HepG2 (cell line): ENCODE measurements around the gene ACSM5. TPM values are rescaled to one million over a fixed set of nuclear protein-coding genes. Genes with fewer than 3 reads are reported as not detected.

Experiments
- ARID5B ChIP-seq: IDR thresholded peaks from 2 replicates; pipeline ENCODE4 v1.4.0; 2020; ENCODE audit warnings: mild to moderate bottlenecking, missing genetic modification reagents
- HDAC6 ChIP-seq: fragments of 200-600 bp; sonication (generic); IDR thresholded peaks from 2 replicates; pipeline ENCODE4 v1.7.0; 2017; ENCODE audit warnings: mild to moderate bottlenecking, antibody characterized with exemption, low read length, low read depth
- ISL2 ChIP-seq: sonication (generic); formaldehyde crosslinking; IDR thresholded peaks from 2 replicates; pipeline ENCODE4 v1.5.0; 2020; ENCODE audit warnings: missing genetic modification reagents
- KDM5A ChIP-seq: fragments of 200-600 bp; sonication (generic); IDR thresholded peaks from 2 replicates; pipeline ENCODE4 v1.7.0; 2018; ENCODE audit warnings: antibody characterized with exemption, mild to moderate bottlenecking, low read length, borderline replicate concordance
- MXD1 ChIP-seq: sonication (generic); formaldehyde crosslinking; IDR thresholded peaks from 2 replicates; pipeline ENCODE4 v1.4.0; 2020; ENCODE audit warnings: mild to moderate bottlenecking, missing genetic modification reagents
- NCOR1 ChIP-seq: fragments of 200-600 bp; sonication (generic); IDR thresholded peaks from 2 replicates; pipeline ENCODE4 v1.7.0; 2017; ENCODE audit warnings: antibody characterized with exemption, low read length, borderline replicate concordance
- RBM39 ChIP-seq: fragments of 200-400 bp; formaldehyde crosslinking; IDR thresholded peaks from one replicate; pipeline ENCODE4 v1.6.1; 2018; ENCODE audit warnings: antibody characterized with exemption, mild to moderate bottlenecking, low read depth, low read length; ENCODE audit not compliant: poor library complexity, severe bottlenecking
- SAP130 ChIP-seq: IDR thresholded peaks from 2 replicates; pipeline ENCODE4 v1.6.1; 2016; ENCODE audit warnings: low read depth
- SRSF1 ChIP-seq: fragments of 200-400 bp; formaldehyde crosslinking; optimal IDR thresholded peaks from 2 replicates; pipeline ENCODE3; 2017; ENCODE audit warnings: mild to moderate bottlenecking, low read depth, low read length, moderate library complexity
- STAT5B ChIP-seq: sonication (generic); formaldehyde crosslinking; IDR thresholded peaks from 2 replicates; pipeline ENCODE4 v1.4.0; 2020; ENCODE audit warnings: missing genetic modification reagents
- TCF12 ChIP-seq, 2 experiments: fragments of 450-650 bp in 1 of 2; sonication (generic) in 1 of 2; formaldehyde crosslinking in 1 of 2; IDR thresholded peaks; 2 replicates each; pipeline versions ENCODE4 v1.6.1 to v1.8.0; 2017 to 2022; ENCODE audit warnings: antibody characterized with exemption in 1 of 2, mild to moderate bottlenecking in 1 of 2, missing genetic modification reagents in 1 of 2, moderate library complexity in 1 of 2
- ZMYM2 ChIP-seq: sonication (generic); formaldehyde crosslinking; IDR thresholded peaks from 2 replicates; pipeline ENCODE4 v1.8.0; 2022; ENCODE audit warnings: mild to moderate bottlenecking, missing genetic modification reagents
- ZNF274 ChIP-seq: sonication (generic); formaldehyde crosslinking; IDR thresholded peaks from 2 replicates; pipeline ENCODE4 v1.5.1; 2020; ENCODE audit warnings: mild to moderate bottlenecking, missing genetic modification reagents
- ZNF414 ChIP-seq: sonication (generic); formaldehyde crosslinking; IDR thresholded peaks from 2 replicates; pipeline ENCODE4 v1.5.0; 2020; ENCODE audit warnings: missing genetic modification reagents
- ZNF431 ChIP-seq: sonication (generic); formaldehyde crosslinking; IDR thresholded peaks from 2 replicates; pipeline ENCODE4 v1.9.0; 2022; ENCODE audit warnings: missing genetic modification reagents, low read depth, mild to moderate bottlenecking, borderline replicate concordance
- ZNF546 ChIP-seq: sonication (generic); formaldehyde crosslinking; conservative IDR thresholded peaks from 2 replicates; pipeline ENCODE4 v1.8.1; 2023; ENCODE audit warnings: mild to moderate bottlenecking, missing genetic modification reagents
- ZNF567 ChIP-seq: sonication (generic); formaldehyde crosslinking; IDR thresholded peaks from 2 replicates; pipeline ENCODE4 v1.8.1; 2023; ENCODE audit warnings: mild to moderate bottlenecking, missing genetic modification reagents, borderline replicate concordance
- ZNF644 ChIP-seq: IDR thresholded peaks from 2 replicates; pipeline ENCODE4 v1.6.1; 2016; ENCODE audit warnings: low read depth
- ZNF672 ChIP-seq: sonication (generic); formaldehyde crosslinking; IDR thresholded peaks from 2 replicates; pipeline ENCODE4 v1.8.1; 2022; ENCODE audit warnings: missing genetic modification reagents
- ZNF782 ChIP-seq: sonication (generic); formaldehyde crosslinking; IDR thresholded peaks from 2 replicates; pipeline ENCODE4 v1.4.0; 2020; ENCODE audit warnings: missing genetic modification reagents, mild to moderate bottlenecking, borderline replicate concordance
- ZSCAN29 ChIP-seq: sonication (generic); formaldehyde crosslinking; conservative IDR thresholded peaks from 2 replicates; pipeline ENCODE4 v1.4.0; 2020; ENCODE audit warnings: mild to moderate bottlenecking, missing genetic modification reagents
- polyA plus RNA-seq, 8 experiments: library from polyadenylated mRNA; depleted of rRNA in 3 of 8; stranded (reverse) in 7 of 8; unstranded in 1 of 8; fragments of >200 nt; fragmentation: Illumina TruSeq in 4 of 8; extraction: Trizol in 4 of 8; gene quantifications; 2 replicates each; pipeline versions ENCODE4 v1.2.1 to v1.2.3, GENCODE V29; 2011 to 2016; ENCODE audit warnings: low read depth in 4 of 8, missing spikeins in 1 of 8, mixed read lengths in 1 of 8; ENCODE audit not compliant: insufficient read depth in 1 of 8
- total RNA-seq, 5 experiments: library from RNA; depleted of rRNA; stranded (reverse); fragments of >200 nt; fragmentation: Illumina TruSeq; extraction: Trizol; gene quantifications; 2 replicates each; pipeline ENCODE4 v1.2.3, GENCODE V29; 2016; ENCODE audit warnings: low read depth in 1 of 5

ACSM5 gene
- total and polyA plus RNA-seq, 2 of the 13 experiments (the other 11 are each of a cell fraction or from before 2014, with no cell fraction given) = 9.1 to 15.0 TPM

GRCh38 chr16:20385844-20386832, 23.2 kb upstream of the ACSM5 start (continued):
- TF ChIP-seq TCF12 (IDR thresholded peaks at IDR 0.05) (no peak), TCF12 (CRISPR knock-in tag; IDR thresholded peaks at IDR 0.05) (peak; percentile 92; the same call in 1 of the 2 replicates), ZSCAN29 (CRISPR knock-in tag) (peak; percentile 67; the same call in 1 of the 2 replicates), ZNF782 (CRISPR knock-in tag) (no peak; the same call in 1 of the 2 replicates), ZNF567 (CRISPR knock-in tag) (peak; percentile 86), NCOR1 (peak; percentile 82), ZNF274 (CRISPR knock-in tag) (peak; percentile 60; the same call in 1 of the 2 replicates), ZNF431 (CRISPR knock-in tag) (no peak), ZNF644 (CRISPR knock-in tag) (peak; percentile 36), SAP130 (CRISPR knock-in tag) (peak; percentile 33), STAT5B (CRISPR knock-in tag) (no peak), RBM39 (peak; percentile 58), ZNF546 (CRISPR knock-in tag) (peak; percentile 76; the same call in 1 of the 2 replicates), ZMYM2 (CRISPR knock-in tag) (0 out of 2 replicates have a peak, but pooled peaks have one; percentile 30), ZNF414 (CRISPR knock-in tag) (peak; percentile 91), KDM5A (no peak), MXD1 (CRISPR knock-in tag) (peak; percentile 88; the same call in 1 of the 2 replicates), ISL2 (peak; percentile 31), SRSF1 (peak; percentile 85), ZNF672 (CRISPR knock-in tag) (no peak), ARID5B (peak; percentile 77), HDAC6 (no peak)
